HEK293 (cell line): ENCODE measurements around the gene TTR.
A peak's percentile ranks its signal among the peaks of the same experiment; 100 is the strongest.

Source experiments
- CTCF ChIA-PET: fragments of 350-600 bp; formaldehyde crosslinking; extraction: SDS; loops from one replicate; lab custom pipeline; 2021; ENCODE audit warnings: antibody characterized with exemption; lab: Yijun Ruan, JAX
- POLR2A ChIA-PET: fragments of 300-600 bp; formaldehyde crosslinking; extraction: SDS; loops from one replicate; lab custom pipeline; 2020; ENCODE audit warnings: antibody characterized with exemption, inconsistent platforms; lab: Yijun Ruan, JAX
- H3K27ac ChIP-seq: fragments of 200-500 bp; sonication (Bioruptor generic); 2 replicates; pipeline ENCODE4 v1.5.1; 2014; ENCODE audit warnings: low read depth, low read length, control low read depth, inconsistent platforms; ENCODE audit errors: extremely low read depth
- H3K36me3 ChIP-seq, 2 experiments: fragments of 200-500 bp in 1 of 2; sonication (Bioruptor generic) in 1 of 2; 1 replicate in 1 of 2; 2 replicates in 1 of 2; pipeline ENCODE4 v1.5.1; 2014 to 2017; ENCODE audit warnings: inconsistent platforms in 2 of 2, low read length in 2 of 2; ENCODE audit not compliant: control insufficient read depth in 2 of 2, insufficient read depth in 1 of 2
- H3K4me1 ChIP-seq: fragments of 200-500 bp; sonication (Bioruptor generic); 2 replicates; pipeline ENCODE4 v1.5.1; 2014; ENCODE audit warnings: mild to moderate bottlenecking, low read length, inconsistent platforms; ENCODE audit not compliant: control insufficient read depth, insufficient read depth
- H3K4me3 ChIP-seq: 2 replicates; pipeline ENCODE4 v1.5.1; 2011; ENCODE audit warnings: low read depth, mild to moderate bottlenecking, control low read depth, low read length, moderate library complexity
- H3K9me3 ChIP-seq: fragments of 200-500 bp; sonication (Bioruptor generic); 2 replicates; pipeline ENCODE4 v1.5.1; 2014; ENCODE audit warnings: low read depth, low read length, inconsistent platforms; ENCODE audit not compliant: control insufficient read depth, insufficient read depth
- BCL6B ChIP-seq: fragments of 450-650 bp; formaldehyde crosslinking; IDR thresholded peaks from 2 replicates; pipeline ENCODE4 v1.5.1; 2017; ENCODE audit warnings: missing biosample characterization, missing genetic modification characterization
- GFI1B ChIP-seq: fragments of 450-650 bp; formaldehyde crosslinking; IDR thresholded peaks from 2 replicates; pipeline ENCODE4 v1.5.1; 2016; ENCODE audit warnings: missing biosample characterization, missing genetic modification characterization
- PRDM6 ChIP-seq: fragments of 450-650 bp; formaldehyde crosslinking; IDR thresholded peaks from 2 replicates; pipeline ENCODE4 v1.5.1; 2017; ENCODE audit warnings: missing biosample characterization, missing genetic modification characterization
- REPIN1 ChIP-seq: fragments of 450-650 bp; formaldehyde crosslinking; IDR thresholded peaks from 2 replicates; pipeline ENCODE4 v1.5.1; 2017; ENCODE audit warnings: missing biosample characterization, missing genetic modification characterization, low read depth
- SCRT1 ChIP-seq: fragments of 450-650 bp; formaldehyde crosslinking; IDR thresholded peaks from 2 replicates; pipeline ENCODE4 v1.5.1; 2016; ENCODE audit warnings: missing biosample characterization, missing genetic modification characterization, borderline replicate concordance
- TRIM28 ChIP-seq: IDR thresholded peaks from 2 replicates; pipeline ENCODE4 v1.6.1; 2011; ENCODE audit warnings: low read length, control low read depth, borderline replicate concordance
- ZBTB11 ChIP-seq: fragments of 450-650 bp; formaldehyde crosslinking; conservative IDR thresholded peaks from 2 replicates; pipeline ENCODE4 v1.5.1; 2016; ENCODE audit warnings: low read depth, missing biosample characterization, missing genetic modification characterization
- ZBTB7A ChIP-seq: fragments of 450-650 bp; formaldehyde crosslinking; IDR thresholded peaks from 2 replicates; pipeline ENCODE4 v1.5.1; 2016; ENCODE audit warnings: low read depth, missing biosample characterization, missing genetic modification characterization
- ZEB2 ChIP-seq: fragments of 450-650 bp; formaldehyde crosslinking; IDR thresholded peaks from 2 replicates; pipeline ENCODE4 v1.5.1; 2016; ENCODE audit warnings: missing biosample characterization, missing genetic modification characterization
- ZIC2 ChIP-seq: fragments of 450-650 bp; formaldehyde crosslinking; IDR thresholded peaks from 2 replicates; pipeline ENCODE4 v1.5.1; 2016; ENCODE audit warnings: missing biosample characterization, missing genetic modification characterization
- ZNF169 ChIP-seq: fragments of 450-650 bp; formaldehyde crosslinking; IDR thresholded peaks from 2 replicates; pipeline ENCODE4 v1.5.1; 2016; ENCODE audit warnings: missing biosample characterization, missing genetic modification characterization
- ZNF274 ChIP-seq, 2 experiments: fragments of 200-500 bp in 1 of 2; fragments of 450-650 bp in 1 of 2; sonication (Bioruptor generic) in 1 of 2; formaldehyde crosslinking in 1 of 2; IDR thresholded peaks; 2 replicates each; pipeline versions ENCODE4 v1.5.1 to v1.6.1; 2014 to 2016; ENCODE audit warnings: borderline replicate concordance in 1 of 2, inconsistent platforms in 1 of 2, low read length in 1 of 2, missing biosample characterization in 1 of 2, missing genetic modification characterization in 1 of 2
- ZNF335 ChIP-seq: fragments of 450-650 bp; formaldehyde crosslinking; conservative IDR thresholded peaks from 2 replicates; pipeline ENCODE4 v1.5.1; 2016; ENCODE audit warnings: missing biosample characterization, missing genetic modification characterization
- ZNF341 ChIP-seq: fragments of 450-650 bp; formaldehyde crosslinking; IDR thresholded peaks from 2 replicates; pipeline ENCODE4; 2016; ENCODE audit warnings: low read depth, missing biosample characterization, missing genetic modification characterization
- ZNF398 ChIP-seq: fragments of 450-650 bp; formaldehyde crosslinking; IDR thresholded peaks from 2 replicates; pipeline ENCODE4 v1.5.1; 2017; ENCODE audit warnings: missing biosample characterization, missing genetic modification characterization
- ZNF404 ChIP-seq: fragments of 450-650 bp; formaldehyde crosslinking; IDR thresholded peaks from 2 replicates; pipeline ENCODE4 v1.5.1; 2017; ENCODE audit warnings: missing biosample characterization, missing genetic modification characterization
- ZNF664 ChIP-seq: fragments of 450-650 bp; formaldehyde crosslinking; IDR thresholded peaks from 2 replicates; pipeline ENCODE4 v1.5.1; 2016; ENCODE audit warnings: missing biosample characterization, missing genetic modification characterization
- ZNF704 ChIP-seq: fragments of 450-650 bp; formaldehyde crosslinking; IDR thresholded peaks from 2 replicates; pipeline ENCODE4 v1.5.1; 2016; ENCODE audit warnings: missing biosample characterization, missing genetic modification characterization
- ZNF837 ChIP-seq: fragments of 450-650 bp; formaldehyde crosslinking; IDR thresholded peaks from 2 replicates; pipeline ENCODE4 v1.5.1; 2016; ENCODE audit warnings: missing biosample characterization, missing genetic modification characterization
- ZSCAN30 ChIP-seq: fragments of 450-650 bp; IDR thresholded peaks from 2 replicates; pipeline ENCODE4 v1.5.1; 2018; ENCODE audit warnings: missing biosample characterization, mild to moderate bottlenecking, missing genetic modification characterization, moderate library complexity
- ZXDB ChIP-seq: fragments of 450-650 bp; formaldehyde crosslinking; IDR thresholded peaks from 2 replicates; pipeline ENCODE4 v1.5.1; 2016; ENCODE audit warnings: missing biosample characterization, missing genetic modification characterization

TTR gene

GRCh38 chr18:31610286-31611205 lies 18.9 kb downstream of the TTR start:
- ChIA-PET POLR2A (interaction anchor here (1.1 kb wide), 1 partner anchor 34 kb away, joined by 3 read pairs; no protein-coding TSS in a partner anchor), CTCF (interaction anchor here (0.5 to 2.6 kb wide), 19 partner anchors 9 to 642 kb away, joined by 3 to 13 read pairs (median 3); no protein-coding TSS in a partner anchor)
- Histone ChIP-seq H3K36me3 (no peaks in the 10 kb centered on the region), H3K4me3 (no peak overlapping the region), H3K27ac (no peak overlapping the region), H3K9me3 (no peaks in the 10 kb centered on the region), H3K4me1 (no peaks in the 10 kb centered on the region)
- TF ChIP-seq ZNF274 (IDR thresholded peaks at IDR 0.05; ENCODE audit: low read length) = no peak
- TF ChIP-seq ZNF274 (tag by site-specific recombination; IDR thresholded peaks at IDR 0.05; ENCODE audit: borderline replicate concordance) = no peak
- TF ChIP-seq BCL6B = no peak
- peak; percentile 72 for TF ChIP-seq ZNF341 (tag by site-specific recombination)
- no peak for TF ChIP-seq ZNF404 (tag by site-specific recombination)
- TF ChIP-seq TRIM28 = peak; percentile 80; the same call in 1 of the 2 replicates
- TF ChIP-seq ZNF664 (tag by site-specific recombination) = no peak
- no peak for TF ChIP-seq ZNF704 (tag by site-specific recombination)
- no peak for TF ChIP-seq ZBTB11 (tag by site-specific recombination)
- no peak for TF ChIP-seq ZBTB7A (tag by site-specific recombination)
- peak; percentile 22; the same call in 1 of the 2 replicates for TF ChIP-seq ZNF335 (tag by site-specific recombination)
- no peak for TF ChIP-seq ZSCAN30 (tag by site-specific recombination)
- no peak for TF ChIP-seq ZNF169 (tag by site-specific recombination)
- TF ChIP-seq ZNF398 (tag by site-specific recombination) = no peak
- TF ChIP-seq ZXDB (tag by site-specific recombination) = no peak
- TF ChIP-seq ZEB2 = no peak
- TF ChIP-seq GFI1B = no peak
- peak; percentile 48; the same call in 1 of the 2 replicates for TF ChIP-seq ZIC2 (tag by site-specific recombination)
- no peak for TF ChIP-seq SCRT1 (tag by site-specific recombination)
- no peak for TF ChIP-seq REPIN1
- TF ChIP-seq ZNF837 (tag by site-specific recombination) = no peak
- TF ChIP-seq PRDM6 (tag by site-specific recombination) = no peak
